ENCODE measurements around the gene BAZ2B.

DNA sequence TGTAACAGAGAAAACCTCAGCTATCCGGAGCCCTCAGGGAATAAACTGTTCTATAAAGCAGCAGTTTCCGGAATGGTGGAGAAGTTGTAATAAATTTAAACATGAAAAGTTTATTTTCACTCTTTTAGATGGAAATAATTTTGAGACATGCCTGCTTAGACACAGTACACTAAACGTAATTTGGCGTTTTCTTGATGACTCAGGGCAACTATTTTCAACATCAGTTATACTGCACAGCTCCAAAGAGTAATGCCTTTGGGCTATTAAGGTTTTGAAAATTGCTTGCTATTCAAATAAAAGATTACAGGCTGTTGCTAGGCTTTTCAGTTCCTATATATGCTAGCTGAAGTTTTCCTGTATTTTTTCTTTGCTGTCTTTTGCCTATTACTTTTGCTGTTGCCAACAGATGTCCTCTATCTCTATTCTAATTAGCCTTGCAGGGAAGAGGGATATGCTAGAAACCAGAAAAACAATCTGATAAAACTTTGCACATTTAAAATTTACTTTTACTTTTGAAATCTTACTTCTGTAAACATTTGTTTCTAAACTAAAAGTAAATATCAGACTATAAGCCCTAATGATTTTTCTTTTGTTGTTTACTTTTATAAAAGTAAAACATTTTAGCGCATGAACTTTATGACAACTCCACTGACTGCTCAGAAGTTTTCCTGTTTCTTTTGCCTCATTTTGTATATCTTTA, 216.5 kb downstream of the BAZ2B start:
- TF ChIP-seq, protein P1, sequence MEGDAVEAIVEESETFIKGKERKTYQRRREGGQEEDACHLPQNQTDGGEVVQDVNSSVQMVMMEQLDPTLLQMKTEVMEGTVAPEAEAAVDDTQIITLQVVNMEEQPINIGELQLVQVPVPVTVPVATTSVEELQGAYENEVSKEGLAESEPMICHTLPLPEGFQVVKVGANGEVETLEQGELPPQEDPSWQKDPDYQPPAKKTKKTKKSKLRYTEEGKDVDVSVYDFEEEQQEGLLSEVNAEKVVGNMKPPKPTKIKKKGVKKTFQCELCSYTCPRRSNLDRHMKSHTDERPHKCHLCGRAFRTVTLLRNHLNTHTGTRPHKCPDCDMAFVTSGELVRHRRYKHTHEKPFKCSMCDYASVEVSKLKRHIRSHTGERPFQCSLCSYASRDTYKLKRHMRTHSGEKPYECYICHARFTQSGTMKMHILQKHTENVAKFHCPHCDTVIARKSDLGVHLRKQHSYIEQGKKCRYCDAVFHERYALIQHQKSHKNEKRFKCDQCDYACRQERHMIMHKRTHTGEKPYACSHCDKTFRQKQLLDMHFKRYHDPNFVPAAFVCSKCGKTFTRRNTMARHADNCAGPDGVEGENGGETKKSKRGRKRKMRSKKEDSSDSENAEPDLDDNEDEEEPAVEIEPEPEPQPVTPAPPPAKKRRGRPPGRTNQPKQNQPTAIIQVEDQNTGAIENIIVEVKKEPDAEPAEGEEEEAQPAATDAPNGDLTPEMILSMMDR (IDR thresholded peaks at IDR 0.05; ENCODE audit: extremely low read depth in 1 of 2, insufficient read depth in 1 of 2, low read depth in 1 of 2, low read length in 2 of 2) = no peak
- TF ChIP-seq MYC (IDR thresholded peaks at IDR 0.05; ENCODE audit: low read depth, low read length) = no peak
- TF ChIP-seq, protein P2, sequence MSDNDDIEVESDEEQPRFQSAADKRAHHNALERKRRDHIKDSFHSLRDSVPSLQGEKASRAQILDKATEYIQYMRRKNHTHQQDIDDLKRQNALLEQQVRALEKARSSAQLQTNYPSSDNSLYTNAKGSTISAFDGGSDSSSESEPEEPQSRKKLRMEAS (IDR thresholded peaks at IDR 0.05; ENCODE audit: insufficient read depth, insufficient read length) = no peak
- no peak for TF ChIP-seq EZH2 (IDR thresholded peaks at IDR 0.05; ENCODE audit: borderline replicate concordance, low read depth, low read length, severe bottlenecking)
- TF ChIP-seq POLR2A (IDR thresholded peaks at IDR 0.05; ENCODE audit: low read depth, low read length) = no peak
- TF ChIP-seq FOS (IDR thresholded peaks at IDR 0.05; ENCODE audit: borderline replicate concordance, insufficient read depth, low read length) = no peak
- TF ChIP-seq POLR2AphosphoS5 (IDR thresholded peaks at IDR 0.05; ENCODE audit: insufficient read depth, low read depth, low read length) = no peak
- no peak for TF ChIP-seq JUN (IDR thresholded peaks at IDR 0.05; ENCODE audit: borderline replicate concordance, insufficient read depth, insufficient read length, low read depth)

All from endothelial cell of umbilical vein (primary cell).